ENCODE results near the gene CENPN. TPM values are rescaled to one million over a fixed set of nuclear protein-coding genes. Genes with fewer than 3 reads are reported as not detected.

CENPN gene
- polyA plus RNA-seq, 2 of the 4 experiments (the other 2 are of a cell fraction): 82.6 to 101 TPM

DNA sequence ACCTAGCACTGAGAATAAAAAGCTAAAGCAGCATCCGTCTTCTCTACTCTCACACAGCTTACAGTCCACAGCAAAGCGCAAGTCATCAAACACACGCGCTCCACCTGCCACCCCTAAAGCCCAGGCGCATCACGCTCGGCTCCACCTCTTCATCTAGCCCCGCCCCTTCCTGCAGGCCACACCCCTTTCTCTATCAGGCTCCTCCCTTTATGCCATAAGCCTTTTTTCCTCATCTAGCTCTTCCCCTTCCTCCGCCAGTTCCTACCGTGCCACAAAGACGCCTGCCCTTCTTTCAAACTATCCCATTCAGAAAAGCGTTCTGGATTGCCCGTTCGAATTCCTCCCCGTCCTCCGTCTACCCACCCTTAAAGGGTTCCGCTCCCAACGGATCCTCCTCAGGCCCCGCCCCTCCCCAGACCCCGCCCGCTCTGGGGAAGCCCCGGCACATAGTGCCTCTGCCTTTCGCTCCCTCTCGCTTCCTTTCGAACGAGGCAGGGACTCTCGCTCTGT is 69.6 kb downstream of the CENPN start:
- CTCF ChIA-PET: interaction anchor here (0.5 to 3.2 kb wide), 6 partner anchors 10 to 131 kb away, joined by 3 to 8 read pairs (median 3); partner anchors contain the start of gene ATMIN
- H3K4me2 ChIP-seq: peak overlapping the region; percentile 79
- H3K27ac ChIP-seq: peak overlapping the region; percentile 79 to 90
- H3K9me3 ChIP-seq: no peaks in the 10 kb centered on the region
- FAIRE-seq (peak; percentile 61), ATAC-seq (peak; percentile 92 to 93), DNase-seq (ENCODE audit: low read depth in 1 of 2, low spot score in 1 of 2) (peak; percentile 83 to 87)
- under 1% methylated on average over 18 of the region's 27 CpGs for WGBS (ENCODE audit: missing lambda C conversion rate)
- peaks cover 5% of the 10 kb centered on the region; the same call in 1 of the 3 replicates for H3K4me1 ChIP-seq
- H3K4me3 ChIP-seq: peak overlapping the region; percentile 61
- TF ChIP-seq MYC (IDR thresholded peaks at IDR 0.05; ENCODE audit: borderline replicate concordance, low read length) (0 out of 2 replicates have a peak, but pooled peaks have one; percentile 21), NFE2L2 (conservative IDR thresholded peaks at IDR 0.05; ENCODE audit: low read length) (no peak), PHF8 (IDR thresholded peaks at IDR 0.05; ENCODE audit: borderline replicate concordance, low read depth) (peak; percentile 50; the same call in 1 of the 2 replicates)
- POLR2A ChIA-PET: interaction anchor here (0.6 to 2.3 kb wide), 14 partner anchors 10 to 238 kb away, joined by 3 to 16 read pairs (median 4); partner anchors contain the start of genes CENPN, CMC2 and GAN

DNA sequence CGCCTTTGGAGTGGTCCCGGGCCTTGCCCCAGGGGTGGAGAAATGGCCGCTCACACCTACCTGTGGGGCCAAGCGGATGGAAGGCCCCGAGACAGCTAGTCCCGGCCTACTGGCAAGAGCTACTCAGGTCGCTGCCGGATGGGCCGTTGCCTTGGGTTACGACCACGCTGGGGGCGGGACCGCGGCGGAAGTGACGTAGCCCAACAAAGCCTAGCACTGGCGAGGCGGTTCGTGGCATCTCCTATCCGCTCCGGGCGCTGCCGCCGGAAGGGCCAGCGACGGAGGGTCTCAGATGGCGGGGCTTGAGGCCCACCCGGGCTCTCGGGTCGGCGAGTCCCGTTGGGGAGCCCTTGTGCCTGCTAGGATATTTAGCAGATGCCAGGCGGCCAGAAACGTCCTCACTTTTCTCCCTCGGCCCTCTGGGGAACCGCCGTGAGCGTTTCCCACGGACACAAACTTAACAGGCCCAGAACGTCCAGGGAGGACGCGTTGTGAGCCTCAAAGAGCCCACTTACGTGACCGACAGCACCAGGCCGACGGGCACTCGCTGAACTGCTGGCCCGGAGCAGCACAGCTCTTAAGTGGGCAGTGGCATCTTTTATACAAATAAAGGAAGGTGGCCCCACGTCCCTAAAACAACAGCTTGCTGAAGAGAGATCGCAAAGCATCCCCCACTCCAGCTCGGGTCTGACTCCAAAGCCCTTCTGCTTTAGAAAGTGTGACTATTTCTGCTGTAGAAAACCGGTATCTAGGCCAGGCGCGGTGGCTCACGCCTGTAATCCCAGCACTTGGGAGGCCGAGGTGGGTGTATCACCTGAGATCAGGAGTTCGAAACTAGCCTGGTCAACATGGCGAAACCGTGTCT is 70.3 kb downstream of the CENPN start, which contains the start of gene C16orf46:
TSS of gene C16orf46 (minus strand) at position 163 of the 865 bp plus-strand sequence. CDS start 13,283 bp downstream, outside the sequence.
- FAIRE-seq (no peak), DNase-seq (ENCODE audit: low read depth in 1 of 2, low spot score in 1 of 2) (peak; percentile 97 to 98), ATAC-seq (peak; percentile 96 to 97)
- ChIA-PET CTCF (interaction anchor here (0.5 to 3.2 kb wide), 8 partner anchors 10 to 233 kb away, joined by 3 to 8 read pairs (median 3); partner anchors contain the start of gene ATMIN), POLR2A (interaction anchor here (0.6 to 2.3 kb wide), 12 partner anchors 11 to 107 kb away, joined by 3 to 16 read pairs (median 4); partner anchors contain the start of genes CENPN and CMC2)
- Histone ChIP-seq H3K27ac (peak within 1 kb of the TSS; percentile 79 to 90), H3K4me3 (peak within 1 kb of the TSS; percentile 61), H3K4me1 (peaks cover 5% of the 10 kb centered on the region; the same call in 1 of the 3 replicates), H3K4me2 (peak within 1 kb of the TSS; percentile 79), H3K9me3 (no peaks in the 10 kb centered on the region)
- 24% methylated on average over 32 of the region's 59 CpGs for WGBS (ENCODE audit: missing lambda C conversion rate)
- TF ChIP-seq EHF (CRISPR knock-in tag; IDR thresholded peaks at IDR 0.05) (no peak), ZFP36 (IDR thresholded peaks at IDR 0.05; ENCODE audit: borderline replicate concordance, partially characterized antibody) (no peak), CEBPB (IDR thresholded peaks at IDR 0.05) (no peak), PHF8 (IDR thresholded peaks at IDR 0.05; ENCODE audit: borderline replicate concordance, low read depth) (peak; percentile 87), KDM5A (IDR thresholded peaks at IDR 0.05) (peak; percentile 27; the same call in 1 of the 2 replicates), HOXA7 (CRISPR knock-in tag; IDR thresholded peaks at IDR 0.05) (no peak), HOXB5 (CRISPR knock-in tag; IDR thresholded peaks at IDR 0.05) (no peak), GATA3 (IDR thresholded peaks at IDR 0.05; ENCODE audit: borderline replicate concordance) (0 out of 2 replicates have a peak, but pooled peaks have one; percentile 18), NR3C1 (IDR thresholded peaks at IDR 0.05) (no peak), JUNB (IDR thresholded peaks at IDR 0.05) (no peak), KDM1A (IDR thresholded peaks at IDR 0.05; ENCODE audit: low read depth) (no peak), MAFK (IDR thresholded peaks at IDR 0.05; ENCODE audit: partially characterized antibody) (no peak), FOXS1 (CRISPR knock-in tag; IDR thresholded peaks at IDR 0.05) (no peak), ZC3H11A (IDR thresholded peaks at IDR 0.05) (0 out of 2 replicates have a peak, but pooled peaks have one; percentile 14), MAZ (IDR thresholded peaks at IDR 0.05; ENCODE audit: borderline replicate concordance, low read depth, low read length) (no peak), CHD2 (IDR thresholded peaks at IDR 0.05; ENCODE audit: low read length, partially characterized antibody) (no peak), HDAC2 (IDR thresholded peaks at IDR 0.05) (no peak), ESRRA (IDR thresholded peaks at IDR 0.05; ENCODE audit: borderline replicate concordance, low read length) (no peak), RFX5 (IDR thresholded peaks at IDR 0.05) (0 out of 2 replicates have a peak, but pooled peaks have one; percentile 58), POLR2A (IDR thresholded peaks at IDR 0.05; ENCODE audit: low read length) (peak; percentile 80), CHD4 (IDR thresholded peaks at IDR 0.05; ENCODE audit: borderline replicate concordance) (0 out of 2 replicates have a peak, but pooled peaks have one; percentile 54), RNF2 (IDR thresholded peaks at IDR 0.05; ENCODE audit: borderline replicate concordance, low read depth) (no peak), BHLHE40 (IDR thresholded peaks at IDR 0.05; ENCODE audit: low read depth, low read length) (no peak)
- TF ChIP-seq, protein P1, sequence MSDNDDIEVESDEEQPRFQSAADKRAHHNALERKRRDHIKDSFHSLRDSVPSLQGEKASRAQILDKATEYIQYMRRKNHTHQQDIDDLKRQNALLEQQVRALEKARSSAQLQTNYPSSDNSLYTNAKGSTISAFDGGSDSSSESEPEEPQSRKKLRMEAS (IDR thresholded peaks at IDR 0.05): peak; percentile 56; the same call in 1 of the 2 replicates
- TF ChIP-seq, protein P2, sequence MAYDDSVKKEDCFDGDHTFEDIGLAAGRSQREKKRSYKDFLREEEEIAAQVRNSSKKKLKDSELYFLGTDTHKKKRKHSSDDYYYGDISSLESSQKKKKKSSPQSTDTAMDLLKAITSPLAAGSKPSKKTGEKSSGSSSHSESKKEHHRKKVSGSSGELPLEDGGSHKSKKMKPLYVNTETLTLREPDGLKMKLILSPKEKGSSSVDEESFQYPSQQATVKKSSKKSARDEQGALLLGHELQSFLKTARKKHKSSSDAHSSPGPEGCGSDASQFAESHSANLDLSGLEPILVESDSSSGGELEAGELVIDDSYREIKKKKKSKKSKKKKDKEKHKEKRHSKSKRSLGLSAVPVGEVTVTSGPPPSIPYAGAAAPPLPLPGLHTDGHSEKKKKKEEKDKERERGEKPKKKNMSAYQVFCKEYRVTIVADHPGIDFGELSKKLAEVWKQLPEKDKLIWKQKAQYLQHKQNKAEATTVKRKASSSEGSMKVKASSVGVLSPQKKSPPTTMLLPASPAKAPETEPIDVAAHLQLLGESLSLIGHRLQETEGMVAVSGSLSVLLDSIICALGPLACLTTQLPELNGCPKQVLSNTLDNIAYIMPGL (CRISPR knock-in tag; IDR thresholded peaks at IDR 0.05; ENCODE audit: borderline replicate concordance): no peak
- TF ChIP-seq, protein P3, sequence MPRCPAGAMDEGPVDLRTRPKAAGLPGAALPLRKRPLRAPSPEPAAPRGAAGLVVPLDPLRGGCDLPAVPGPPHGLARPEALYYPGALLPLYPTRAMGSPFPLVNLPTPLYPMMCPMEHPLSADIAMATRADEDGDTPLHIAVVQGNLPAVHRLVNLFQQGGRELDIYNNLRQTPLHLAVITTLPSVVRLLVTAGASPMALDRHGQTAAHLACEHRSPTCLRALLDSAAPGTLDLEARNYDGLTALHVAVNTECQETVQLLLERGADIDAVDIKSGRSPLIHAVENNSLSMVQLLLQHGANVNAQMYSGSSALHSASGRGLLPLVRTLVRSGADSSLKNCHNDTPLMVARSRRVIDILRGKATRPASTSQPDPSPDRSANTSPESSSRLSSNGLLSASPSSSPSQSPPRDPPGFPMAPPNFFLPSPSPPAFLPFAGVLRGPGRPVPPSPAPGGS (IDR thresholded peaks at IDR 0.05): peak; percentile 86; the same call in 2 of the 3 replicates
- TF ChIP-seq, protein P4, sequence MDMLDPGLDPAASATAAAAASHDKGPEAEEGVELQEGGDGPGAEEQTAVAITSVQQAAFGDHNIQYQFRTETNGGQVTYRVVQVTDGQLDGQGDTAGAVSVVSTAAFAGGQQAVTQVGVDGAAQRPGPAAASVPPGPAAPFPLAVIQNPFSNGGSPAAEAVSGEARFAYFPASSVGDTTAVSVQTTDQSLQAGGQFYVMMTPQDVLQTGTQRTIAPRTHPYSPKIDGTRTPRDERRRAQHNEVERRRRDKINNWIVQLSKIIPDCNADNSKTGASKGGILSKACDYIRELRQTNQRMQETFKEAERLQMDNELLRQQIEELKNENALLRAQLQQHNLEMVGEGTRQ (IDR thresholded peaks at IDR 0.05): no peak
- TF ChIP-seq, protein P5, sequence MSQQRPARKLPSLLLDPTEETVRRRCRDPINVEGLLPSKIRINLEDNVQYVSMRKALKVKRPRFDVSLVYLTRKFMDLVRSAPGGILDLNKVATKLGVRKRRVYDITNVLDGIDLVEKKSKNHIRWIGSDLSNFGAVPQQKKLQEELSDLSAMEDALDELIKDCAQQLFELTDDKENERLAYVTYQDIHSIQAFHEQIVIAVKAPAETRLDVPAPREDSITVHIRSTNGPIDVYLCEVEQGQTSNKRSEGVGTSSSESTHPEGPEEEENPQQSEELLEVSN (IDR thresholded peaks at IDR 0.05; ENCODE audit: borderline replicate concordance, low read depth): 0 out of 2 replicates have a peak, but pooled peaks have one; percentile 54
- TF ChIP-seq, protein P6, sequence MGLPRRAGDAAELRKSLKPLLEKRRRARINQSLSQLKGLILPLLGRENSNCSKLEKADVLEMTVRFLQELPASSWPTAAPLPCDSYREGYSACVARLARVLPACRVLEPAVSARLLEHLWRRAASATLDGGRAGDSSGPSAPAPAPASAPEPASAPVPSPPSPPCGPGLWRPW (IDR thresholded peaks at IDR 0.05): no peak

Data from A549 (cell line).